CD14-positive monocyte (primary cell): ENCODE data around the gene ABCC9. TPM values are rescaled to one million over a fixed set of nuclear protein-coding genes. Genes with fewer than 3 reads are reported as not detected.

Source experiments
- DNase-seq, 3 donors: peaks; one replicate each; pipeline ENCODE4 v3.0.0-alpha.2; 2011 to 2022
- H2AFZ ChIP-seq: 2 replicates; pipeline ENCODE4 v1.6.0; 2012; ENCODE audit warnings: mild to moderate bottlenecking, low read depth, low read length, inconsistent platforms; ENCODE audit not compliant: insufficient read depth, poor library complexity, severe bottlenecking
- H3K27ac ChIP-seq, 2 donors: 1 replicate in 1 of 2; 2 replicates in 1 of 2; pipeline ENCODE4 v1.5.1; 2012 to 2013; ENCODE audit warnings: low read length in 2 of 2, control low read depth in 1 of 2, inconsistent platforms in 1 of 2, low read depth in 1 of 2, mild to moderate bottlenecking in 1 of 2
- H3K27me3 ChIP-seq, 2 donors: one replicate each; pipeline versions ENCODE4 v1.6.0 to v1.6.1; 2011 to 2013; ENCODE audit warnings: low read length in 2 of 2; ENCODE audit not compliant: control insufficient read depth in 2 of 2, insufficient read depth in 2 of 2
- H3K36me3 ChIP-seq, 2 donors: replicated peaks in 1 of 2; 1 replicate in 1 of 2; 2 replicates in 1 of 2; pipeline versions ENCODE4 v1.5.1 to v1.6.1; 2012 to 2013; ENCODE audit warnings: low read length in 2 of 2, control low read depth in 1 of 2, inconsistent platforms in 1 of 2, mild to moderate bottlenecking in 1 of 2; ENCODE audit not compliant: insufficient read depth in 2 of 2, control insufficient read depth in 1 of 2
- H3K4me1 ChIP-seq, 2 donors: 1 replicate in 1 of 2; 2 replicates in 1 of 2; pipeline versions ENCODE4 v1.5.1 to v1.6.1; 2012 to 2013; ENCODE audit warnings: low read length in 2 of 2, control low read depth in 1 of 2, inconsistent platforms in 1 of 2, mild to moderate bottlenecking in 1 of 2, moderate library complexity in 1 of 2; ENCODE audit not compliant: insufficient read depth in 2 of 2, control insufficient read depth in 1 of 2
- H3K4me2 ChIP-seq: replicated peaks from 2 replicates; pipeline ENCODE3; 2012; ENCODE audit warnings: low read length, moderate library complexity, mild to moderate bottlenecking; ENCODE audit not compliant: poor library complexity, severe bottlenecking; ENCODE audit errors: extremely low read depth
- H3K4me3 ChIP-seq, 3 experiments: fragments of 200-600 bp in 1 of 3; sonication (generic) in 1 of 3; replicated peaks in 1 of 3; 1 replicate in 2 of 3; 2 replicates in 1 of 3; pipeline ENCODE4 v1.5.1; 2011 to 2013; ENCODE audit warnings: low read length in 3 of 3, mild to moderate bottlenecking in 3 of 3, control low read depth in 2 of 3, low read depth in 2 of 3, inconsistent platforms in 1 of 3, moderate library complexity in 1 of 3
- H3K79me2 ChIP-seq: 2 replicates; pipeline ENCODE4 v1.6.0; 2012; ENCODE audit warnings: mild to moderate bottlenecking, control low read depth, inconsistent platforms, low read length, moderate library complexity; ENCODE audit not compliant: insufficient read depth
- H3K9ac ChIP-seq: 2 replicates; pipeline ENCODE4 v1.6.0; 2017; ENCODE audit warnings: low read length, mild to moderate bottlenecking; ENCODE audit not compliant: insufficient read depth, poor library complexity, severe bottlenecking
- H3K9me3 ChIP-seq, 2 donors: replicated peaks in 1 of 2; 1 replicate in 1 of 2; 2 replicates in 1 of 2; pipeline versions ENCODE4 v1.5.1 to v1.6.1; 2012 to 2013; ENCODE audit warnings: low read length in 2 of 2, control low read depth in 1 of 2; ENCODE audit not compliant: control insufficient read depth in 1 of 2, insufficient read depth in 1 of 2
- H4K20me1 ChIP-seq: 2 replicates; pipeline ENCODE4 v1.6.0; 2012; ENCODE audit warnings: mild to moderate bottlenecking, low read length, control low read depth, moderate library complexity; ENCODE audit not compliant: insufficient read depth
- H3K27ac Mint-ChIP-seq, 7 donors: one replicate each; pipeline ENCODE4 v1.8.0; 2020; ENCODE audit warnings: mild to moderate bottlenecking in 7 of 7, mixed read lengths in 7 of 7, moderate library complexity in 6 of 7, inconsistent platforms in 2 of 7
- H3K27me3 Mint-ChIP-seq, 3 donors: one replicate each; pipeline ENCODE4 v1.8.0; 2021 to 2022; ENCODE audit warnings: low read depth in 3 of 3, mild to moderate bottlenecking in 3 of 3, mixed read lengths in 3 of 3, moderate library complexity in 3 of 3, inconsistent platforms in 1 of 3
- H3K36me3 Mint-ChIP-seq, 2 donors: one replicate each; pipeline ENCODE4 v1.8.0; 2020; ENCODE audit warnings: mixed read lengths in 2 of 2, inconsistent platforms in 1 of 2, mild to moderate bottlenecking in 1 of 2
- H3K4me1 Mint-ChIP-seq: one replicate; pipeline ENCODE4 v1.8.0; 2020; ENCODE audit warnings: mild to moderate bottlenecking, mixed read lengths
- H3K4me3 Mint-ChIP-seq, 2 donors: one replicate each; pipeline ENCODE4 v1.8.0; 2020; ENCODE audit warnings: mild to moderate bottlenecking in 2 of 2, mixed read lengths in 2 of 2, moderate library complexity in 1 of 2
- H3K9me3 Mint-ChIP-seq, 7 donors: one replicate each; pipeline ENCODE4 v1.8.0; 2020 to 2022; ENCODE audit warnings: mixed read lengths in 7 of 7, mild to moderate bottlenecking in 6 of 7, moderate library complexity in 6 of 7, inconsistent platforms in 2 of 7
- WGBS: methylation state at CpG from one replicate; pipeline ENCODE4 v1.1.5; 2013; ENCODE audit warnings: missing lambda C conversion rate; ENCODE audit not compliant: insufficient coverage; 5-methylcytosine and 5-hydroxymethylcytosine counted together
- intact Hi-C, 2 donors: fragments of 100-400 bp; cut with micrococcal nuclease; formaldehyde crosslinking; loops; one replicate each; pipeline versions ENCODE4 v1.15.0 to v1.15.1; 2023
- polyA plus RNA-seq, 3 donors: library from polyadenylated mRNA; depleted of rRNA in 1 of 3; unstranded in 2 of 3; stranded (reverse) in 1 of 3; fragments of 300-500 nt in 2 of 3; fragments of >200 nt in 1 of 3; fragmentation: Illumina TruSeq in 2 of 3; gene quantifications; 1 replicate in 2 of 3; 2 replicates in 1 of 3; pipeline ENCODE4 v1.2.3, GENCODE V29; 2012 to 2021
- TF ChIP-seq, protein P1 (sequence below): fragments of 200-600 bp; IDR thresholded peaks from one replicate; pipeline ENCODE4 v1.8.0; 2022; ENCODE audit warnings: antibody characterized with exemption, mild to moderate bottlenecking

The ABCC9 gene
- polyA plus RNA-seq, 3 donors, result not detected

DNA sequence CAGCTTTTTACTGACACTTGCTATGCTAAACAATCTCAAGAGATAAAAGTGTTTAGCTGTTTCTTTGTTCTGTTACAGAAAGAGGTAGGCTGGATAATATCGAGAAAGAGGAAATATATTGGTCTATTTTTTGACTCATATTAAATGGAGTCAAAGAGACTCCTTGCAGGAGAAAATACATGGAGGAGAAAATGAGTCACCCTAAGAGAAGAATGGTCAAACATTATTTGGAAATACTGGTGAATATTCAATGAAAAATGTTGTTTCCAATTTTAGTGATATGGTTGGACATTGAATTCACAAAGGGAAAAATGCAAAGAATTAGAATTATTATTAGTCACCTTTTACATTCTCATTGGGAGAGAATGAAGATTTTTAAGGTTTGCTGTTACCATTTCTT lies 169.9 kb downstream of the ABCC9 start:
- H3K36me3 ChIP-seq, result no peaks in the 10 kb centered on the region
- H3K9ac ChIP-seq, result no peak overlapping the region
- H3K4me2 ChIP-seq, result no peak overlapping the region
- intact Hi-C loops, result no loop called here
- no peak overlapping the region for H3K27ac ChIP-seq
- no peaks in the 10 kb centered on the region for H3K4me1 ChIP-seq
- TF ChIP-seq, protein P1, sequence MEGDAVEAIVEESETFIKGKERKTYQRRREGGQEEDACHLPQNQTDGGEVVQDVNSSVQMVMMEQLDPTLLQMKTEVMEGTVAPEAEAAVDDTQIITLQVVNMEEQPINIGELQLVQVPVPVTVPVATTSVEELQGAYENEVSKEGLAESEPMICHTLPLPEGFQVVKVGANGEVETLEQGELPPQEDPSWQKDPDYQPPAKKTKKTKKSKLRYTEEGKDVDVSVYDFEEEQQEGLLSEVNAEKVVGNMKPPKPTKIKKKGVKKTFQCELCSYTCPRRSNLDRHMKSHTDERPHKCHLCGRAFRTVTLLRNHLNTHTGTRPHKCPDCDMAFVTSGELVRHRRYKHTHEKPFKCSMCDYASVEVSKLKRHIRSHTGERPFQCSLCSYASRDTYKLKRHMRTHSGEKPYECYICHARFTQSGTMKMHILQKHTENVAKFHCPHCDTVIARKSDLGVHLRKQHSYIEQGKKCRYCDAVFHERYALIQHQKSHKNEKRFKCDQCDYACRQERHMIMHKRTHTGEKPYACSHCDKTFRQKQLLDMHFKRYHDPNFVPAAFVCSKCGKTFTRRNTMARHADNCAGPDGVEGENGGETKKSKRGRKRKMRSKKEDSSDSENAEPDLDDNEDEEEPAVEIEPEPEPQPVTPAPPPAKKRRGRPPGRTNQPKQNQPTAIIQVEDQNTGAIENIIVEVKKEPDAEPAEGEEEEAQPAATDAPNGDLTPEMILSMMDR, result no peak
- Mint-ChIP-seq H3K4me3 (no peak overlapping the region), H3K27ac (no peak overlapping the region), H3K36me3 (no peaks in the 10 kb centered on the region), H3K4me1 (peaks cover 2% of the 10 kb centered on the region), H3K9me3 (peaks cover 0 to 8% (median 2%) of the 10 kb centered on the region in 7 donors), H3K27me3 (peaks cover 41 to 44% (median 42%) of the 10 kb centered on the region in 3 donors)
- H3K79me2 ChIP-seq, result no peaks in the 10 kb centered on the region
- peaks cover 42 to 48% of the 10 kb centered on the region in 2 donors for H3K27me3 ChIP-seq
- H2AFZ ChIP-seq, result no peak overlapping the region
- H3K4me3 ChIP-seq, result no peak overlapping the region
- H4K20me1 ChIP-seq, result no peaks in the 10 kb centered on the region
- no peak for DNase-seq
- WGBS, result no CpG with 5 or more reads among the region's 1 CpG
- H3K9me3 ChIP-seq, result no peaks in the 10 kb centered on the region

DNA sequence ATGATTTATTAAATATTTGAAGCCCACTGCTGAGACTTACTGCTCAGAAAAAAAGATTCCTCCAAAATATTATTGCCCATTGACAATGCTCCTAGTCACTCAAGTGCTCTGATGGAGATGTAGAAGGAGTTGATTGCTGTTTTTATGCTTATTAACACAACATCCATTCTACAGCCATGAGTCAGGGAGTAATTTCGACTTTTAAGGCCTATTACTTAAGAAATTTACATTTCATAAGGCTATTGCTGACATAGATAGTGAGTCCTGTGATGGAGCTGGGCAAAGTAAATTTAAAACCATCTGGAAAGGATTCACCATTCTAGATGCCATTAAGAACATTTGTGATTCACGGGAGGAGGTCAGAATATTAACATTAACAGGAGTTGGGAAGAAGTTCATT lies 171.9 kb downstream of the ABCC9 start:
- no peak for DNase-seq
- no peak overlapping the region for H3K27ac Mint-ChIP-seq

More for the DNA sequence above, 171.9 kb downstream of the ABCC9 start:
- no peak overlapping the region for H2AFZ ChIP-seq
- TF ChIP-seq, protein P1, result no peak
- Mint-ChIP-seq H3K4me3 (no peak overlapping the region), H3K4me1 (peaks cover 2% of the 10 kb centered on the region), H3K9me3 (peaks cover 0 to 8% (median 2%) of the 10 kb centered on the region in 7 donors), H3K36me3 (no peaks in the 10 kb centered on the region), H3K27me3 (peaks cover 25% of the 10 kb centered on the region in 3 donors)
- no peaks in the 10 kb centered on the region for H3K79me2 ChIP-seq
- H3K9ac ChIP-seq, result no peak overlapping the region
- H3K4me1 ChIP-seq, result no peaks in the 10 kb centered on the region
- H3K4me2 ChIP-seq, result no peak overlapping the region
- H3K27ac ChIP-seq, result no peak overlapping the region
- intact Hi-C loops, result no loop called here
- H3K9me3 ChIP-seq, result no peaks in the 10 kb centered on the region
- no CpG with 5 or more reads among the region's 2 CpGs for WGBS
- no peak overlapping the region for H3K4me3 ChIP-seq
- no peaks in the 10 kb centered on the region for H3K36me3 ChIP-seq
- H3K27me3 ChIP-seq, result peaks cover 24 to 28% of the 10 kb centered on the region in 2 donors
- H4K20me1 ChIP-seq, result no peaks in the 10 kb centered on the region
